HepG2 (cell line): ENCODE measurements around the gene VWA1. TPM values are rescaled to one million over a fixed set of nuclear protein-coding genes. Genes with fewer than 3 reads are reported as not detected.

ENCODE experiments used
- ATAC-seq: fragments of 200-7000 bp; cut with Tn5 transposase; 3 replicates; pipeline ENCODE4 v1.9.1; 2020; ENCODE audit warnings: mild to moderate bottlenecking, moderate library complexity
- BruUV-seq: library from RNA; stranded (reverse); fragments of 400-500 nt; replicated peaks from 2 replicates; lab custom pipeline; 2021; lab: Mats Ljungman, UMichigan
- CTCF ChIA-PET: fragments of 300-600 bp; formaldehyde crosslinking; extraction: SDS; loops from one replicate; lab custom pipeline; 2021; ENCODE audit warnings: low total read pairs, inconsistent platforms, low intra/inter-chr PET ratio; lab: Yijun Ruan, JAX
- POLR2A ChIA-PET: fragments of 350-600 bp; sonication (Branson Sonifier 250); formaldehyde crosslinking; loops from one replicate; lab custom pipeline; 2020; ENCODE audit warnings: antibody characterized with exemption, inconsistent platforms; lab: Yijun Ruan, JAX
- DNase-seq: peaks from one replicate; pipeline ENCODE4 v3.0.0-alpha.2; 2015; ENCODE audit warnings: low spot score
- FAIRE-seq: peaks from 3 replicates; lab custom pipeline; 2011; peaks lifted over from hg19 to GRCh38; lab: Jason Lieb, UNC
- H2AFZ ChIP-seq: one replicate; pipeline ENCODE4 v1.6.1; 2011; ENCODE audit warnings: low read length, inconsistent platforms
- H3K27ac ChIP-seq: fragments of 300-600 bp; 3 replicates; pipeline ENCODE4 v1.8.0; 2011; ENCODE audit warnings: mixed run types, mild to moderate bottlenecking, mixed read lengths, low read length, inconsistent platforms; ENCODE audit not compliant: insufficient read depth; ENCODE audit errors: extremely low read length
- H3K27me3 ChIP-seq, 2 experiments: fragments of 200-600 bp in 1 of 2; 2 replicates in 1 of 2; 3 replicates in 1 of 2; pipeline versions ENCODE4 v1.6.0 to v1.8.0; 2011; ENCODE audit warnings: low read length in 2 of 2, mild to moderate bottlenecking in 2 of 2, moderate library complexity in 2 of 2, inconsistent platforms in 1 of 2; ENCODE audit not compliant: insufficient read depth in 2 of 2, control insufficient read depth in 1 of 2
- H3K36me3 ChIP-seq, 2 experiments: fragments of 200-600 bp in 1 of 2; replicated peaks in 1 of 2; 2 replicates in 1 of 2; 3 replicates in 1 of 2; pipeline versions ENCODE4 v1.5.1 to v1.8.0; 2011; ENCODE audit warnings: low read length in 2 of 2, inconsistent platforms in 1 of 2; ENCODE audit not compliant: insufficient read depth in 2 of 2, control insufficient read depth in 1 of 2
- H3K4me1 ChIP-seq: 2 replicates; pipeline ENCODE4 v1.5.1; 2012; ENCODE audit warnings: low read length, inconsistent platforms; ENCODE audit not compliant: insufficient read depth
- H3K4me2 ChIP-seq: 2 replicates; pipeline ENCODE4 v1.6.0; 2011; ENCODE audit warnings: low read depth, low read length, inconsistent platforms
- H3K4me3 ChIP-seq, 3 experiments: fragments of 200-600 bp in 1 of 3; sonication (generic), shearing (Covaris generic) in 1 of 3; replicated peaks in 1 of 3; 2 replicates each; pipeline ENCODE4 v1.5.1; 2011 to 2016; ENCODE audit warnings: low read length in 3 of 3, inconsistent platforms in 2 of 3, low read depth in 2 of 3, mild to moderate bottlenecking in 2 of 3, control low read depth in 1 of 3, mixed read lengths in 1 of 3; ENCODE audit not compliant: insufficient read depth in 1 of 3
- H3K79me2 ChIP-seq: one replicate; pipeline ENCODE4 v1.6.1; 2011; ENCODE audit warnings: low read length, inconsistent platforms; ENCODE audit not compliant: insufficient read depth
- H3K9ac ChIP-seq: 2 replicates; pipeline ENCODE4 v1.6.0; 2011; ENCODE audit warnings: mild to moderate bottlenecking, low read depth, low read length, inconsistent platforms; ENCODE audit not compliant: insufficient read depth
- H3K9me3 ChIP-seq: 2 replicates; pipeline ENCODE4 v1.5.1; 2012; ENCODE audit warnings: mild to moderate bottlenecking, low read length
- H4K20me1 ChIP-seq: 2 replicates; pipeline ENCODE4 v1.6.0; 2011; ENCODE audit warnings: inconsistent platforms, mild to moderate bottlenecking, low read length, moderate library complexity; ENCODE audit not compliant: insufficient read depth
- KIAA2018 ChIP-seq: sonication (generic); formaldehyde crosslinking; IDR thresholded peaks from 2 replicates; pipeline ENCODE4 v1.5.0; 2020; ENCODE audit warnings: mild to moderate bottlenecking, missing genetic modification reagents, borderline replicate concordance
- NFATC3 ChIP-seq: sonication (generic); formaldehyde crosslinking; IDR thresholded peaks from 2 replicates; pipeline ENCODE4 v1.5.1; 2020; ENCODE audit warnings: mild to moderate bottlenecking, missing genetic modification reagents
- NKX3-1 ChIP-seq: sonication (generic); formaldehyde crosslinking; IDR thresholded peaks from 2 replicates; pipeline ENCODE4 v1.5.0; 2020; ENCODE audit warnings: missing genetic modification reagents
- PRPF4 ChIP-seq: fragments of 200-400 bp; formaldehyde crosslinking; IDR thresholded peaks from 2 replicates; pipeline ENCODE4 v1.6.1; 2016; ENCODE audit warnings: low read length, low read depth; ENCODE audit not compliant: poor library complexity, severe bottlenecking
- SRY ChIP-seq: sonication (generic); formaldehyde crosslinking; IDR thresholded peaks from 2 replicates; pipeline ENCODE4 v1.8.0; 2022; ENCODE audit warnings: mild to moderate bottlenecking, missing genetic modification reagents
- U2AF1 ChIP-seq: fragments of 200-400 bp; formaldehyde crosslinking; optimal IDR thresholded peaks from 2 replicates; pipeline ENCODE3; 2017; ENCODE audit warnings: mild to moderate bottlenecking, low read depth, low read length
- ZNF160 ChIP-seq: sonication (generic); formaldehyde crosslinking; IDR thresholded peaks from 2 replicates; pipeline ENCODE4 v1.8.0; 2022; ENCODE audit warnings: mild to moderate bottlenecking, inconsistent platforms, missing genetic modification reagents
- ZNF614 ChIP-seq: IDR thresholded peaks from 2 replicates; pipeline ENCODE4 v1.6.1; 2018; ENCODE audit warnings: missing biosample characterization, missing genetic modification reagents, inconsistent platforms, borderline replicate concordance
- WGBS: methylation state at CpG from one replicate; pipeline ENCODE4 v1.1.6; 2017; ENCODE audit warnings: low lambda C conversion rate; 5-methylcytosine and 5-hydroxymethylcytosine counted together
- in situ Hi-C: cut with HindIII; loops from 2 replicates; pipeline ENCODE4 v1.10.0; 2017; ENCODE audit warnings: low pct_unique_long_range_greater_than_20kb; ENCODE audit not compliant: extremely low pct_ligation_motif_present
- intact Hi-C: fragments of 100-400 bp; cut with micrococcal nuclease; formaldehyde crosslinking; loops from one replicate; pipeline ENCODE4 v1.10.0; 2022; ENCODE audit not compliant: unreplicated experiment
- polyA plus RNA-seq, 8 experiments: library from polyadenylated mRNA; depleted of rRNA in 3 of 8; stranded (reverse) in 7 of 8; unstranded in 1 of 8; fragments of >200 nt; fragmentation: Illumina TruSeq in 4 of 8; extraction: Trizol in 4 of 8; gene quantifications; 2 replicates each; pipeline versions ENCODE4 v1.2.1 to v1.2.3, GENCODE V29; 2011 to 2016; ENCODE audit warnings: low read depth in 4 of 8, missing spikeins in 1 of 8, mixed read lengths in 1 of 8; ENCODE audit not compliant: insufficient read depth in 1 of 8
- total RNA-seq, 5 experiments: library from RNA; depleted of rRNA; stranded (reverse); fragments of >200 nt; fragmentation: Illumina TruSeq; extraction: Trizol; gene quantifications; 2 replicates each; pipeline ENCODE4 v1.2.3, GENCODE V29; 2016; ENCODE audit warnings: low read depth in 1 of 5
- TF ChIP-seq, protein P1 (sequence below): sonication (generic); formaldehyde crosslinking; IDR thresholded peaks from 2 replicates; pipeline ENCODE4 v1.4.0; 2020; ENCODE audit warnings: missing genetic modification reagents, borderline replicate concordance

Gene VWA1
- total and polyA plus RNA-seq, 2 of the 13 experiments (the other 11 are each of a cell fraction or from before 2014, with no cell fraction given): 40.9 to 57.5 TPM

DNA sequence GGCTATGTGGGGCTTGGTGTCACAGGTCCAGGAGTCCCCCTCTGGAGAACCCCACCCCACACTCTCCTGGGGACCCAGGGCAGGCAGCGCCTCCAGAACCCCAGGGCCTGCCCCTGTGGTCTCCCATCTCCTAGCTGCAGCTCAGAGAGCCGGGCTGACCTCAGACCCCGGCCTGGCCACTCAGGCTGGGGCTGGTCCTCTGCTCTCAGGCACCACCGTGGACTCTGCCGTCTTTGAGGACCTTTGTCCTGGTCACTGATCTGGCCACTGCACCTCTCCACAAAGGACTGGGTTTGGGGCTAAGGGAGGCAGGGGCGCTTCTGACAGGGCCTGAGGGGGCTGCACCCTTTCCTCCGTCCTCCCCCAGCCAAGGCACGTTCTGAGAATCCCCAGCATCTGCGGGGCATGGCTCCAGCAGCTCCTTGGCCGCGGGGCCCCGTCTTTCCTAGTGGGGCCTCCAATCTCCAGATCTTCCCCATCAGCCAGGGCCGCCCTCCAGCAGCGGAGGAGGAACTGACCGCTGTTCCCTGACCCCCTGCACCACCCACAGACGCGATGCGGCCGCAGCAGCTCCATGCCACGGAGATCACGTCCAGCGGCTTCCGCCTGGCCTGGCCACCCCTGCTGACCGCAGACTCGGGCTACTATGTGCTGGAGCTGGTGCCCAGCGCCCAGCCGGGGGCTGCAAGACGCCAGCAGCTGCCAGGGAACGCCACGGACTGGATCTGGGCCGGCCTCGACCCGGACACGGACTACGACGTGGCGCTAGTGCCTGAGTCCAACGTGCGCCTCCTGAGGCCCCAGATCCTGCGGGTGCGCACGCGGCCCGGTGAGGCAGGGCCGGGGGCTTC lies 3.3 kb downstream of the VWA1 start:
- H3K27ac ChIP-seq: peak overlapping the region; percentile 54
- no TSS peak for BruUV-seq
- intact Hi-C loops (no loop called here), in situ Hi-C loops (loop anchor here (5.0 kb wide), 1 partner anchor 36 kb away; no protein-coding TSS in a partner anchor)
- H2AFZ ChIP-seq: no peak overlapping the region
- ATAC-seq: no peak
- ChIA-PET POLR2A (interaction anchor here (0.5 to 11.0 kb wide), 10 partner anchors 9 to 67 kb away, joined by 3 to 355 read pairs (median 8); partner anchors contain the start of genes ANKRD65, AURKAIP1, CCNL2 and MRPL20), CTCF (interaction anchor here (1.1 kb wide), 1 partner anchor 21 kb away, joined by 3 read pairs; no protein-coding TSS in a partner anchor)
- peak overlapping the region; percentile 94 for H3K4me2 ChIP-seq
- peak overlapping the region in 1 of 3 experiments; percentile 88; a peak in 2 of 6 replicates for H3K4me3 ChIP-seq
- H3K9me3 ChIP-seq: no peaks in the 10 kb centered on the region
- FAIRE-seq: no peak
- peak overlapping the region; percentile 39; the same call in 1 of the 2 replicates for H3K9ac ChIP-seq
- no peaks in the 10 kb centered on the region for H4K20me1 ChIP-seq
- no peaks in the 10 kb centered on the region for H3K27me3 ChIP-seq
- peaks cover 31% of the 10 kb centered on the region for H3K79me2 ChIP-seq
- peaks cover 51% of the 10 kb centered on the region for H3K4me1 ChIP-seq
- 76% methylated on average over 12 of the region's 45 CpGs for WGBS
- no peak for DNase-seq
- peaks cover 0 to 2% of the 10 kb centered on the region in 2 experiments; a peak in 1 of 5 replicates for H3K36me3 ChIP-seq
- TF ChIP-seq, protein P1, sequence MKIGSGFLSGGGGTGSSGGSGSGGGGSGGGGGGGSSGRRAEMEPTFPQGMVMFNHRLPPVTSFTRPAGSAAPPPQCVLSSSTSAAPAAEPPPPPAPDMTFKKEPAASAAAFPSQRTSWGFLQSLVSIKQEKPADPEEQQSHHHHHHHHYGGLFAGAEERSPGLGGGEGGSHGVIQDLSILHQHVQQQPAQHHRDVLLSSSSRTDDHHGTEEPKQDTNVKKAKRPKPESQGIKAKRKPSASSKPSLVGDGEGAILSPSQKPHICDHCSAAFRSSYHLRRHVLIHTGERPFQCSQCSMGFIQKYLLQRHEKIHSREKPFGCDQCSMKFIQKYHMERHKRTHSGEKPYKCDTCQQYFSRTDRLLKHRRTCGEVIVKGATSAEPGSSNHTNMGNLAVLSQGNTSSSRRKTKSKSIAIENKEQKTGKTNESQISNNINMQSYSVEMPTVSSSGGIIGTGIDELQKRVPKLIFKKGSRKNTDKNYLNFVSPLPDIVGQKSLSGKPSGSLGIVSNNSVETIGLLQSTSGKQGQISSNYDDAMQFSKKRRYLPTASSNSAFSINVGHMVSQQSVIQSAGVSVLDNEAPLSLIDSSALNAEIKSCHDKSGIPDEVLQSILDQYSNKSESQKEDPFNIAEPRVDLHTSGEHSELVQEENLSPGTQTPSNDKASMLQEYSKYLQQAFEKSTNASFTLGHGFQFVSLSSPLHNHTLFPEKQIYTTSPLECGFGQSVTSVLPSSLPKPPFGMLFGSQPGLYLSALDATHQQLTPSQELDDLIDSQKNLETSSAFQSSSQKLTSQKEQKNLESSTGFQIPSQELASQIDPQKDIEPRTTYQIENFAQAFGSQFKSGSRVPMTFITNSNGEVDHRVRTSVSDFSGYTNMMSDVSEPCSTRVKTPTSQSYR (CRISPR knock-in tag): no peak
- no peak for TF ChIP-seq KIAA2018 (CRISPR knock-in tag)
- TF ChIP-seq NKX3-1 (CRISPR knock-in tag): no peak
- no peak for TF ChIP-seq NFATC3 (CRISPR knock-in tag)
- TF ChIP-seq ZNF614: no peak
- TF ChIP-seq PRPF4: no peak
- no peak for TF ChIP-seq U2AF1
- TF ChIP-seq SRY (CRISPR knock-in tag): no peak
- TF ChIP-seq ZNF160 (CRISPR knock-in tag): no peak
